Stimulated activated CD8-positive, alpha-beta memory T cell treated with anti-CD3 and anti-CD28 coated beads, Interleukin-4, amount 100 ng/mL, for 24 hours (primary cell): Measurements from ENCODE around the gene PROZ.

Experiments
- DNase-seq: peaks from one replicate; pipeline ENCODE4 v3.0.0-alpha.2; 2020; ENCODE audit warnings: low read depth

Gene PROZ

DNA sequence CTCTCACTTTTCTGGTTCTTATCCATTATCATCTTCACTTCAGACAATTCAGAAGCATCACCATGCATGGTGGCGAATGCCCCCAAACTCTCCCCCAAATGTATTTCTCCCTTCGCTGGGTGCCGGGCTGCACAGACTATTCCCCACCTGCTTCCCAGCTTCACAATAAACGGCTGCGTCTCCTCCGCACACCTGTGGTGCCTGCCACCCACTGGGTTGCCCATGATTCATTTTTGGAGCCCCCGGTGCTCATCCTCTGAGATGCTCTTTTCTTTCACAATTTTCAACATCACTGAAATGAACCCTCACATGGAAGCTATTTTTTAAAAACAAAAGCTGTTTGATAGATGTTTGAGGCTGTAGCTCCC, 38.6 kb upstream of the PROZ start:
- DNase-seq, result no peak

DNA sequence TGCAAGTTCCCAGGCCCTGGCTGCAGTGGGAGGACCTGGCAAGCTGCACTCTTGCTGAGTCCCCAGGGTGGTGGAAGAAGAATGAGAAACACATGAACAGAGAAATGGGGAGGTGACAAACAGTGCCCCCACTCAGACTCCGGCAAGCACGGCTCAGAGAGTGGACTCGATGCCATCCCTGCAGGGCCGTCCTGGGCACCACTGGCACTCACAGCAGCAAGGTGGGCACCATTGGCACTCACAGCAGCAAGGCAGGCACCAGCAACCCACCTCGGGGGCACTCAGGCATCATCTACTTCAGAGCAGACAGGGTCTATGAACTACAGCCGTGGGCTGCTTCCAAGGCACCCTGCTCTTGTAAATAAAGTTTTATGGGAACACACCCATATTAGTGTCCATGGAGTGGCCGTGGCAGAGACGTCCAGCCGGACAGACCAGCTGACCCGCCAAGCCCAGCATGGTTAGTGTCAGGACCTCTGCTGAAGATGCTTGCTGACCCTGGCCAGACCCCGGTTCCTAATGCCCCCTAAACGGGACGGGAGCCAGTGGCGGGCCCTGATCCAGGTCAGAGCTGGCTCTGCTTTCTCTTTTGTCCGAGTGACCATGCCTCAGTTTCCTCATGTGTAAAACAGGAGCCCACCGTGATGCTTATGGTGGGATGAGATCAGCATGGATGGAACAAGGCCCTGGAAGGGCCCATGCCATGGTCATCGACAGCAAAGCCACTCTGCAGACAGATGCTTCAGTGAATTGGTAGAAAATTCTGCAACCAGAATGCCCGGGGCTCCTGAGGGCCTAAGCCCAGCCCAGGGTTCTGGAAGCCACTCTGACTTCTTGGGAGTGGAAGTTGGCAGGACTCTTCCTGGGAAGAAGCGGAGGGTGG, 37.9 kb upstream of the PROZ start:
- DNase-seq, result no peak

DNA sequence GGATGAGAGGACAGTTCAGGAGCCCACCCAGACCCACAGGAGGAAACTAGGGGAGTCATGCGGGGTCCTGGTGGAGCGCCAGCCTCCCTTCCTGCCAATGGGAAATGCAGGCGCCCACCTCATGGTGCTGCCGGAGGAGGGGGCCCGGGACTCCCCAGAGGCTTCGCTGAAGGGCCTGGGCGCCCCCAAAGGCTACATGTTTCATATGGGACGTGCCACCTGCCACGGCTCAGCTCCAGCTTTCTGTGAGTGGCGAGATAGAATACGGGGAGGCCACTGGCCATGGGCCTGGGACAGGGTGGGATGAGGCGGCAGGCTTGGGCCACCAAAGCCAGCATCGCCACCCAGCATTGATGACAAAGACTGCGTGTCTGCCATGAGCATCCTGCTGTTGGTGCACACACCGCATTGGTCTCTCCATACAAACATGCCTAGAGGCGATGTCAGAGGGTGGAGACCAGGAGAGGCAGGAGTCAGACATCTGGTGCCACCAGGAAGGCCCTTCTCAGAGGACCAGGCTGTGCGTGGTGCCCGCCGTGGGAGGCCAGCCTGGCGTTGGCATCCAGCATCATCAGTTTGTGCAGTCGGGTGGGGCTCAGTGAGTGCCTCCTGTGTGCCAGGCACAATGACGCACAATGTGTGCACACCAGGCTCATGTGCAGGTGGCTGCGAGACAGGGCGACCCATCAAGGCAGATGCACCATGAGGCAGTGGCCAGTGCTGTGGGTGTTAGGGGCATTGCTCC, 37.1 kb upstream of the PROZ start:
- DNase-seq, result no peak

DNA sequence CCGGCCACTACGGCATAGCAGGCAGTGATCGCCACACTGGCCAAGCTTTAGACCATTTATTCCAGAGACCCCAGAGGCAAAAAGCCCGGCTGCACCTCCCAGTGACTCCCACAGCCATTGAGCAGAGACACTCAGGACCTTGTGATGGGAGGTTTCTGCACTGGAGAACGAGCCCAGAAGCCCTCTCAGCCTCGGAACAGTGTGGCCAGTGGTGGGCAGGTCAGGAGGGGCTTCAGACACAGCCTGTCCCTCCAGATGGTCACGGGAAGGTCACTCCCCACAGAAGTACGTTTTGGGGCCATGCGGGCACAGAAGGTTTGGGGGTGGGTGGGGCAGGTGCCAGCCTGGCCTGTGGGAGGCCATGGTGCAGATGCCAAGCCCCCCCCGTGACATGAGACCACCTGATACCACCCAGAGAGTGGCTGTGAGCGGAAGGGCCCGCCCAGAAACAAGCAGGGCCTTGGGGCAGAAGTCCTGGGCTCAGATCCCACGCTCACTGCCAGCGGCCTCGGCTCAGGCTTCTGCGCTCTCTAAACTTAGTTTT, 36.4 kb upstream of the PROZ start:
- no peak for DNase-seq

DNA sequence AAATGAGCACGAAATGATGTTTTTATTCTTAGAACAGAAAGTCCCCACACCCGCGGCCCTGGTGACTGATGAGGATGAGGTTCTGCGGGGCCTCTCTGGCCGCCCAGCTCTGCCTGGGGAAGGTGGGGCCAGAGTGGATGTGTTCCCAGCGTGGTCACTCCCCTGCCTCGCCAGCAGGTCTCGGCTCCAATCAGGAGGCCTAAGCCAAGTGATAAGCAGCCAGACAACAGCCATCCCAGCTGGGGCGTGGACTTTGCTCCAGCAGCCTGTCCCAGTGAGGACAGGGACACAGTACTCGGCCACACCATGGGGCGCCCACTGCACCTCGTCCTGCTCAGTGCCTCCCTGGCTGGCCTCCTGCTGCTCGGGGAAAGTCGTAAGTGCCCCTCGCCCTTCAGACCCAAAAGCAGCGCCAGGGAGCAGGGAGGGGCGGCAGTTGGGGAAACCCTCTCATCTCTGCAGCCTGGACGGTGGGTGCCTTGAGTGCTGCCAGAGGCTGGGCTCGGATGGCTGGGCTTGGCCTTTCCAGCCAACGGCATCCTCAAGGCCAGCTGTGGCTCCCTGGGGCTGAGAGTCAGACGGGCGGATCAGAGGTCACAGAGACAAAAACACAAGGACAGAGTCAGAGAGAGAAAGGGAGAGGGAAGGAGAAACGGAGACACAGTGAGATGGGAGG, 35.8 kb upstream of the PROZ start, which contains the start of gene F10:
Gene F10 (plus strand): TSS at position 250 of the 676 bp plus-strand sequence. CDS start 57 bp downstream, at position 307.
- DNase-seq, result no peak

DNA sequence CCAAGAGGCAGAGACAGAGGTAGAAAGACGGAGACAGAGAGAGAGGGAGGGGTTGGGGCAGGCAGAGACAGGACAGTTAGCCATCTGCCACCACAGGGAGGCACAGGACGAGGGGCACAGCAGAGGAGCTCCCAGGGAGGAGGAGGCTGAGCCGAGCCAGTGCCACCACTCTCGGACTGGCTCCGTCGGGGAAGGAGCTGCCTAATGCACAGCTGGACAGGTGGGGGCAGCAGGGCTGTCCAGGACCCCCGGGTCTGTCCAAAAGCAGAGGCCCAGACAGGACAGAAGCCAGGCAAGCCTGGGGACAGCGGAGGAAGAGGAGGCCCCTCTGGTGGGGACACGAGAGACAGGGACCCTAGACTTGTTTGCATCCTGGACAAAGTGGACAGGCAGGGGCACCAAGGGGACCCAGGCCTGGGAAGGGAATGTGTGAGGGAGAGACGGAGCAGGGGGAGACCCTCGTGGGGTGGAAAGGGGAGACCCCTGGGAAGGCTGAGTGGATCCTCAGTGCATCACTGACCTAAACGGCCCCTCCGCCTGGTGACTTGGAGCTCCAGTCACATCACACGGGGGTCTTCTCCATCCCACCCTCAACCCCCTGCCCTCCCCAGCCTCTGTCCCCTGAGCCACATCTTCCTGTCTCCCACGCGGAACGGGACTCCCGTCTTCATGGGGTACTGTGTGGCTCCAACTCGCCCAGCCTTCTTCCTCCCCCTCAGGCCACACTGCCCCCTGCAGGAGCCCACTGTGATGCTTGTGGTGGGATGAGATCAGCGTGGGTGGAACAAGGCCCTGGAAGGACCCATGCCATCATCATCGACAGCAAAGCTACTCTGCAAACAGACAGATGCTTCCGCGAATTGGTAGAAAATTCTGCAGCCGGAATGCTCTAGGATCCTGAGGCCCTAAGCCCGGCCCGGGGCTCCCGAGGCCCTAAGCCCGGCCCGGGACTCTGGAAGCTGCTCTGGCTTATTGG, 34.9 kb upstream of the PROZ start:
- no peak for DNase-seq

DNA sequence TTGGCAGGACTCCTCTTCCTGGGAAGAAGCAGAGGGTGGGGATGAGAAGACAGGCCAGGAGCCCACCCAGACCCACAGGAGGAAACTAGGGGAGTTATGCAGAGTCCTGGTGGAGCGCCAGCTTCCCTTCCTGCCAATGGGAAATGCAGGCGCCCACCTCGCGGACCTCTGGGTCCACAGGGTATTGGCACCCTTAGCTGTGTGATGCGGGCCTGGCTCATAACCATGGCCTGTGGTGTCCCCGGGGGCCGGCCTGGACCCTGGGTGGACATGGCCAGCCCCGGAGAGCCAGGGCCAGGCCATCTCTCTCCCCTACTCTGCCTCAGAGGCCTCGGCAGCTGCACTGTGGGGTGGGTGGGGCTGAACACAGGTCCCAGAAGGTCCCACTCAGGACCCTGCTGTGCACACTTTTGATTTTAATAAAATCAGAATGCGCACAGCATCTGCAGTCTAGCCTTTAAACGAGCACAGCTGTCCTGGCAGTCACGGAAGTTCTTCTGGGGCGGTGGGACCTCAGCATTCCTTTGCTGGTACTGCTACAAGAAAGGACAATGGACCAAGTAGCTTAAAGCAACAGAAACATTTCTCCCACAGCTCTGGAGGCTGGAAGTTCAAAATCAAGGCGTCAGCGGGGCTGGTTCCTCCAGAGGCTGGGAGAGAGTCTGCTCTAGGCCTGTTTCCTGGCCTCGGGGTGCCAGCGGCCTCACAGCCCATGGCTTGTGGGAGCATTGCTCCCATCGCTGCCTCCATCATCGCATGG, 34.1 kb upstream of the PROZ start:
- no peak for DNase-seq

DNA sequence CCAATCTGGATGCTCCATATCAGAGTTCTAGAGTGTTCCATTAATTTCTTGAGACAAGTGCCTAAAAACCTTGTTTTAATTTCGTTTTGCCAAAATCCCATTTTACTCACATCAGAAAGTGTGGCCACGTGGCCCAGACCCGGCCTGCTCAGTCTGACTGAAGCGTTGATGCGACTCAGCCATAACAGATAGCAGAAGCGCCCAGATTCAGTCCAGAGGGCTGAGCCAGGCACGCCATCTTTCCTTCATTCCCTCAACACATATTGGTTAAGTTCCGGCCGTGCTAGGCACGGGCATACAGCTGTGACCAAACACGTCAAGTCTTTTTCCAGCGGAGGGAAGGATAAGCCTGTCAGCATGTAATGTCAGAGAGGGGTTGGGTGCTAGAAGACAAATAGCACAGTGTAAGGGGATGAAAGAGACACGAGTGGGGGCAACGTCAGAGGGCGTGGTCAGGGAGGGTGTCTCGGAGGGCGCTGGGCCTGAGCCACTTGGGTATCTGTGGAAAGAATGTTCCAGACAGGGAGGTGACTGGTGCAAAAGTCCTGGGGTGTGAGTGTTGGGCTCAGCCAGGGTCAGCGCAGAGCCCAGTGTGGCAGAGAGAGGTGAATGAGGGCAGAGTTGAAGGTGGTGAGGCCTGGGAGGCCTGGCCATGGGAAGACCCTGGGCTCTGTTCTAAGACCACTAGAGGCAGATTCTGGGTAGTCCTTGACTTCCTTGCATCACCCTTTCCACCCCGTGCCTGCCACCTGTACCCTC, 32.8 kb upstream of the PROZ start:
- DNase-seq, result no peak

DNA sequence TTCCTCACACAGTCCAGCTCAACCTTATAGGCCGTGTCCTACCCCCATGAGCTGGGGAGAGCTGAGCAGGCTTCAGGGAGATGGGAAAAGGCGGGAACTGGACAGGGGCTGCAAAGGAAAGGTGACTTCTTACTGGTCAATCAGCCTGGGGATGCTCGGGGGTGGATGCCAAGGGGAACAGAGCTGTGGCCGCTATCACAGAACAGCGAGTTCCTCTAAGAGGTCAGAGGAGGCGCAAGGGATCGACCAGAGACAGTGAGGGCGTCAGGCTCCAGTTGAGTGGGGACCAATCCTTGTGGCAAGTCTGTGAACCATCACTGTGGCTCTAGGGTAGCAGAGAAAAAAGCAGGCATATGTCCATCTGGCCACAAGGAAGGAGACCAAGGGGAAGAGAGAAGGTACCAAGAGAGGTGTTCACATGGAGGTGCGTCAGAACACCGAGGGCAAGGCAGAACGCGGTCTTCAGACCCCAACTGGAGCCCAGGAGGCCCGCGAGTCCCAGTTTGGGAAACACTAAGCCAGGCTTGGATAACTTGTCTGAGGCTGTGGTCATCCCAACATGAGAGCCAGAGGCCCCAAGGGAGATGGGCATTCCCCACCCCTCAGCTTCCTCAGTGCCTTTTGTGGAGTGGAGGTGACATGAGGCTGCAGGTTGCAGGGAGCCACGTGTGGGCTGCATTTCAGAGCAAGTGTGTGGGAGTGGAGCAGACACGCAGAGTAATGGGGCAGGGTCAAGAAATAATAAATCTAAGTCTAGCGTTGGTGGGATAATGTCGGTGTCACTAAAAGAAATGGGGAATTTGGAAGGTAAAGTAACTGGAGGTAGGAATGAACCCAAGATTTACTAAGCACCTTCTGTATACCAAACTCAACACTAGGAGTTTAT, 31.9 kb upstream of the PROZ start:
- DNase-seq, result no peak

DNA sequence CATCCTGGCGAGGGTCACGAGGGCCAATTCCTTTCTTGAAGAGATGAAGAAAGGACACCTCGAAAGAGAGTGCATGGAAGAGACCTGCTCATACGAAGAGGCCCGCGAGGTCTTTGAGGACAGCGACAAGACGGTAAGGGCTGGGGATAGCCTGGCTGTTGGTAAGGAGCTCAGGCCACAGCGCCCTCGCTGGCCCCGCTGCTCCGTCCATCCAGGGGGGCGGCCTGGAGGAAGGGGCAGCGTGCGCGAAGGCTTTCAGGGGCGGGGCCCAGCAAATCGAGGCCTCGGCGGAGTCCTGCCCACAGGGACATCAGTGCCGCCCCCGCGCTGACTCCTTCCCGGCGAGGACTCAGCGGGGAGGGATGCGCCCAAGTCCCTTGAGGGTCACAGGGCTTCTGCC, 29.0 kb upstream of the PROZ start:
- no peak for DNase-seq

DNA sequence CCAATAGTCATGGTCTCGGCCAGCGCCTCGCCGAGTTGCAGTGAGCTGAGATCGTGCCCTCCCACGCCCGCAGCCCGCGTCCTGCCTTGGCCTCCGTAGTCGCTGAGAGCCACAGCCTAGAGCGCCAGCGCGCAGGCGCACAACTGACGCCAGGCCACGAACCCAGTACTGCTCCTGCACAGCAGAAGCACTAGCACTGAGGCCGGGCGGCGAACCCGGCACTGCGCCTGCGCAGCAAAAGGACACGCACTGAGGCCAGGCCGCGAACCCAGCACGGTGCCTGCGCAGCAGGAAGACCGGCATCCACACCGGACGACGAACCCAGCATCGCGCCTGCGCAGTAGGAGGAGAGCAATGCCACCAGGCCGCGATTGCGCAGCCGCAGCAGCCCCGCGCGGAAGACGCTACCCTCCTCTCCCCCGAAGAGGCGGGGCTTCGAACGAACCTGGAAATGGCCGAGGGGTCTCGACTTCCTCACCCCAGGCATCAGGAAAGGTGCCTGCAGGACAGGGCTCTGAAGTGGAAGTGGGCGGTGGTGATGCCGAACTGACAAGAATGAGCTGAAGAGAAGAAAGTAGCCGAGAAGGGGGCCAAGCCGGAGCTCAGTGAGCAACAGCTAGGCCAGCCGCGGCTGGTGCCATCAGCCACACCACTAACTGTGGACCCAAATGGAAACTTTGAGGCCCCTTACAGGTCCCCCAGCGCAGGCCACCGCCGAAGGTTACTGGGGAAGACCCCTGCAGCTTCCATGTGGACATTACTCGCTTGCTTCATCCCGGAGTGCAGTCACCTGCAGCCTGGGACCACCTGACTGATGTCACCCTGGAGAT, 28.3 kb upstream of the PROZ start:
- DNase-seq, result no peak

DNA sequence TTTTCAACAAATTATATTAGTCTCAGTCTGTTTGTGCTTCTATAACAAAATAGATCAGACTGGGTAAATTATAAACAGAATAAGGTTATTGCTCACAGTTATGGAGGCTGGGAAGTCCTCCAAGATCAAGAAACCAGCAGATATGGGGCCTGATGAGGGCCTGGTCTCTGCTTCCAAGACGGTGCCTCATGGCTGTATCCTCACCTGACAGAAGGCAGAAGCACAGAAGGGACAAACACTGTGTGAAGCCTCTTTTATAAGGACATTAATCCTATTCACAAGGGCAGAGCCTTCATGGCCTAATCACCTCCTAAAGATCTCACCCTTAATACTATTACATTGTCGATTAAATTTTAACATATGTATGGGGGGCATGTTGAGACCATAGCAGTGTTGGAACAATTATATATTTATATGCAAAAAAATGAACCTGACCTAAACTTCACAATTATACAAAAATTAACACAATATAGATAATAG, 23.1 kb upstream of the PROZ start:
- DNase-seq, result no peak

DNA sequence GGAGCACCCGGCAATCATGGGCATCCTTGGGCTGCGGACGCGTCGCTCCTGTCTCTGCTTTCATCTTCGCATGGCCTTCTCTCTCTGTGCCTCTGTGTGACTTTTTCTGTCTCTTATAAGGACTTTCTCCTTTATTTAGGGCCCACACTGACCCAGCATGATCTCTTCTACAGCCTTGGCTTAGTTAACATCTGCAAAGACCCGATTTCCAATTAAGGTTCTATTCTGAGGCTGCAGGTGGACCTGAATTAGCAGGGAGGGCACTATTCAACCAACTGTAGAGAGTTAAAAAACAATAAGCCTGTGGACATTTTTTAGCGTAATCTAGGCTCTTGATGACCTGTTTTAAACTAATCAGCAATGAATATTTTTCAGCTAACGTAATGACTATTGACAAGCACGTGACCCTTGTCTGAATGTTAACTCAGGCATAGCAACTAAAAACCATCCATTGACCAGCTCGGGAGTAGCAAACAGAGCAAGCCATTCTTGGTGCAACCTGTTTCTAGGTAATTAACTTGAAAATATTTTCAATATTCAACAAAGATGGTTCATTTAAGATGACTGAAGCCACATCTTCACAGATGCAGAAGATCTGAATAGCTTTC, 20.7 kb upstream of the PROZ start:
- DNase-seq, result no peak

DNA sequence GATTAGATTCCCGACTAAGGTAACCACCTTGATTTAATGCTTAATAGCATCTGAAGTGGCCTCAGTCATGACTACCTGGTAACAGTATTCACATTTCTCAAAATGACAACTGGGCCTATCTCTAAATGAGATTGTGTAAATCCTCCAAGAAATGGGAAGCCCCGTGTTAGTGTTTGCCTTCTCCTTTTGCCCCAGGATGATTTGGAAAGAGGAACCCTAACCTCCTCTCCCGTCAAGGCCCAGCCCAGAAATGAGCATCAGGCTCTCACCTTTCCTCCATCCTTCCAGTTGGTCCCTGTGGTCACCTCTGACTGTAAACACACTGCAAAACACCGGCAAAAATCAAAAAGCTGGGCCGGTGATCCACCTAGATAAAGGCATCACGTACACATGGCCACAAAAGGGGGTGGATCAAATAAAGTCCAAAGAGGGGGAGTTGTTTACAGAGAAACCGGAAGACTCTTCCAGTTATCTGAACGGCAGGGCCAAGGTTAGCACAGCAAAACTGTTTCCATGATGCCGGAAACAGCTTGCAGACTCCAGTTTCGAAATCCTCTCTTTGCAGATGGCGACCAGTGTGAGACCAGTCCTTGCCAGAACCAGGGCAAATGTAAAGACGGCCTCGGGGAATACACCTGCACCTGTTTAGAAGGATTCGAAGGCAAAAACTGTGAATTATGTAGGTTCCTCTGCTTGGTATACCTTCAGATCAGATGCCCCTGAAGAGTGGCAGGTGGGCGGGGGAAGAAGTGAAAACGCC, 19.5 kb upstream of the PROZ start:
- no peak for DNase-seq

DNA sequence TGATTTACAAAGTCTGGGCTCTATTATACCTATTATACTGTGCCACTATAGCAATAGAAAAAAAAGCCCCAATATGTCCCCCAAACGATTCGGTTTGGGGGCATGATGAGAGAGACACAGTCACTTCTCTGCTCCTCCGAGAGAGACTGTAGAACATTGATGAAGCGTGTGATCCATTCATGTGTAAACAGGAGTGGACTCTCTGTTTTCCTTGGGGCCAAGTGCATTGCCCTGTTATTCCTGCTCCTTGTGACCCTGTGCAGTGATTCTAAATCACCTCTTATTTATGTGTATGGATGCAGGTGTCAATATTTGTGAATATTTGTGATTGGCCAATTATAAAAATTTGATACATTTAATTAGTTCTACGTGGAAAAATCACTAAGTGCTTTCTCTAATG, 18.9 kb upstream of the PROZ start:
- no peak for DNase-seq
